ENCODE measurements around the gene RERE. TPM values are rescaled to one million over a fixed set of nuclear protein-coding genes. Genes with fewer than 3 reads are reported as not detected.

RERE gene
- total RNA-seq, 2 donors from 2014 or later, result 144 to 174 TPM

DNA sequence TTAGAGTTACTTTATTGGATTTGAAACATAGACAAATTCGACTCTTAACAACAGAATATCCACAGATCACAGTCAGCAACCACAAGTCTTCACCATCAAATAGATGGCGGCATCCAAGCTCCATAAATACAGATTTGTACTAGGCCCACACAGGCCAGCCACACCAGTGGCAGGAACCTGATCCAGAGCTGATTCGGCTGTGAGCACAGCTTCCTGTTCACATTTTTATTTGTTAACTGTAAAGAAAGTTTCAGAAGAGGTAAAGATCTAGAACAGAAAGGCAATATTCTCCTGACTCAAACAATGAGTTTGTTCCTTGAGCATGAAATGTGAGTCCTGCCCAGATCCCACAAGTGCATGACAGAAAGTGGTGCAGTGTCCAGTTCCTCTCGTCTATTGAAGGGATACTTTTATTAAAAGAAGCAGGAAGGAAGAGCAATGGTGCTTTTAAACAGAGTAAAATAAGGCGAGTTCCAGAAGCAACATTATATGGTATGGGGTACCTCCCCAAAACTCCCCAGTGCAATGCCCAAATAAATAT, 293.7 kb downstream of the RERE start:
- Histone ChIP-seq H3K4me1 (ENCODE audit: control insufficient read depth in 1 of 2, low read depth in 2 of 2) (peaks cover 12 to 33% of the 10 kb centered on the region in 2 donors), H3K4me3 (peak overlapping the region; percentile 26)
- ATAC-seq (ENCODE audit: insufficient number of reproducible peaks, low FRiP score, low read depth), result no peak

GRCh38 chr1:8520483-8520966, 296.9 kb downstream of the RERE start:
- H3K4me1 ChIP-seq (ENCODE audit: control insufficient read depth in 1 of 2, low read depth in 2 of 2), result peaks cover 9 to 40% of the 10 kb centered on the region in 2 donors
- ATAC-seq (ENCODE audit: insufficient number of reproducible peaks, low FRiP score, low read depth) (no peak), DNase-seq (ENCODE audit: low spot score) (no peak)
- H3K27me3 ChIP-seq (replicated peaks; ENCODE audit: insufficient read depth), result no peaks in the 10 kb centered on the region
- no peaks in the 10 kb centered on the region for H3K36me3 ChIP-seq
- no peaks in the 10 kb centered on the region for H3K9me3 ChIP-seq
- TF ChIP-seq, protein P1, sequence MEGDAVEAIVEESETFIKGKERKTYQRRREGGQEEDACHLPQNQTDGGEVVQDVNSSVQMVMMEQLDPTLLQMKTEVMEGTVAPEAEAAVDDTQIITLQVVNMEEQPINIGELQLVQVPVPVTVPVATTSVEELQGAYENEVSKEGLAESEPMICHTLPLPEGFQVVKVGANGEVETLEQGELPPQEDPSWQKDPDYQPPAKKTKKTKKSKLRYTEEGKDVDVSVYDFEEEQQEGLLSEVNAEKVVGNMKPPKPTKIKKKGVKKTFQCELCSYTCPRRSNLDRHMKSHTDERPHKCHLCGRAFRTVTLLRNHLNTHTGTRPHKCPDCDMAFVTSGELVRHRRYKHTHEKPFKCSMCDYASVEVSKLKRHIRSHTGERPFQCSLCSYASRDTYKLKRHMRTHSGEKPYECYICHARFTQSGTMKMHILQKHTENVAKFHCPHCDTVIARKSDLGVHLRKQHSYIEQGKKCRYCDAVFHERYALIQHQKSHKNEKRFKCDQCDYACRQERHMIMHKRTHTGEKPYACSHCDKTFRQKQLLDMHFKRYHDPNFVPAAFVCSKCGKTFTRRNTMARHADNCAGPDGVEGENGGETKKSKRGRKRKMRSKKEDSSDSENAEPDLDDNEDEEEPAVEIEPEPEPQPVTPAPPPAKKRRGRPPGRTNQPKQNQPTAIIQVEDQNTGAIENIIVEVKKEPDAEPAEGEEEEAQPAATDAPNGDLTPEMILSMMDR (IDR thresholded peaks at IDR 0.05), result no peak
- H3K4me3 ChIP-seq, result no peak overlapping the region
- no peak overlapping the region for H3K27ac ChIP-seq

More for the DNA sequence above, 293.7 kb downstream of the RERE start:
- H3K9me3 ChIP-seq, result no peaks in the 10 kb centered on the region
- H3K27me3 ChIP-seq (replicated peaks; ENCODE audit: insufficient read depth), result no peaks in the 10 kb centered on the region
- TF ChIP-seq, protein P1 (IDR thresholded peaks at IDR 0.05), result no peak
- H3K36me3 ChIP-seq, result no peaks in the 10 kb centered on the region
- peak overlapping the region; percentile 8 to 80 for H3K27ac ChIP-seq
- no peak for DNase-seq (ENCODE audit: low spot score)

GRCh38 chr1:8519167-8519566, 298.3 kb downstream of the RERE start:
- ATAC-seq (ENCODE audit: insufficient number of reproducible peaks, low FRiP score, low read depth) (no peak), DNase-seq (ENCODE audit: low spot score) (no peak)
- H3K27ac ChIP-seq, result no peak overlapping the region
- no peaks in the 10 kb centered on the region for H3K27me3 ChIP-seq (replicated peaks; ENCODE audit: insufficient read depth)
- TF ChIP-seq, protein P1 (IDR thresholded peaks at IDR 0.05), result no peak
- peaks cover 9 to 28% of the 10 kb centered on the region in 2 donors for H3K4me1 ChIP-seq (ENCODE audit: control insufficient read depth in 1 of 2, low read depth in 2 of 2)
- no peaks in the 10 kb centered on the region for H3K9me3 ChIP-seq
- no peak overlapping the region for H3K4me3 ChIP-seq
- no peaks in the 10 kb centered on the region for H3K36me3 ChIP-seq

DNA sequence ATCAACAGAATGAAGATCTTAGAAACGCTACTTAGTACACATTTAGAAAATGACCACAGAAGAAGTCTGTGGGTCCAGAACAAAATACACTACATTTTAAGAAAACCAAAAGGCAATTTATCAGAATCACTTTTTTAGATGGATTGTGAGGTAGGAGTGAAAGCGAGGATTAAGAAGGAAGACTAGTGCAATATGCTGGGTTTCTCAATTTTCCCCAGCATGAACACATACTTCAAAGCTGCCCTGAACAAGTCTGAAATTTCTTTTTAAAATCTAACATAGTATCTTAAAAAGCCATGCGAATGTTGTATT, 299.0 kb downstream of the RERE start:
- H3K9me3 ChIP-seq, result no peaks in the 10 kb centered on the region
- H3K27me3 ChIP-seq (replicated peaks; ENCODE audit: insufficient read depth), result no peaks in the 10 kb centered on the region
- no peak overlapping the region for H3K4me3 ChIP-seq
- TF ChIP-seq, protein P1 (IDR thresholded peaks at IDR 0.05), result no peak
- no peak overlapping the region for H3K27ac ChIP-seq
- no peak for DNase-seq (ENCODE audit: low spot score)
- H3K4me1 ChIP-seq (ENCODE audit: control insufficient read depth in 1 of 2, low read depth in 2 of 2), result peaks cover 2 to 21% of the 10 kb centered on the region in 2 donors
- H3K36me3 ChIP-seq, result no peaks in the 10 kb centered on the region
- ATAC-seq (ENCODE audit: insufficient number of reproducible peaks, low FRiP score, low read depth), result no peak

- Histone ChIP-seq H3K4me3 (no peak overlapping the region), H3K4me1 (ENCODE audit: control insufficient read depth in 1 of 2, low read depth in 2 of 2) (peaks cover 2 to 15% of the 10 kb centered on the region in 2 donors), H3K27ac (no peak overlapping the region), H3K36me3 (no peaks in the 10 kb centered on the region), H3K27me3 (replicated peaks; ENCODE audit: insufficient read depth) (no peaks in the 10 kb centered on the region), H3K9me3 (no peaks in the 10 kb centered on the region)
- ATAC-seq (ENCODE audit: insufficient number of reproducible peaks, low FRiP score, low read depth) (no peak), DNase-seq (ENCODE audit: low spot score) (no peak)
- TF ChIP-seq, protein P1 (IDR thresholded peaks at IDR 0.05), result no peak
These were observed 299.6 kb downstream of the RERE start for GRCh38 chr1:8517661-8518489.
